SK-N-MC (cell line): ENCODE data around the gene CLCNKA.

Experiments used
- DNase-seq: peaks from one replicate; pipeline ENCODE4 v3.0.0-alpha.2; 2011; ENCODE audit warnings: low read depth, low spot score
- H3K27ac ChIP-seq: fragments of 200-600 bp; sonication (generic); 2 replicates; pipeline ENCODE4 v1.5.1; 2016; ENCODE audit warnings: mixed run types
- H3K36me3 ChIP-seq: fragments of 200-600 bp; sonication (generic); 2 replicates; pipeline ENCODE4 v1.6.1; 2017; ENCODE audit warnings: antibody characterized with exemption, low read length, mixed read lengths; ENCODE audit not compliant: insufficient read depth
- H3K4me3 ChIP-seq: fragments of 200-600 bp; sonication (generic); 2 replicates; pipeline ENCODE4 v1.5.1; 2016
- H3K9ac ChIP-seq: fragments of 200-600 bp; sonication (generic); 2 replicates; pipeline ENCODE4 v1.8.0; 2017; ENCODE audit warnings: mixed run types, mixed read lengths; ENCODE audit not compliant: insufficient read length
- H3K9me3 ChIP-seq: fragments of 200-600 bp; sonication (generic); 2 replicates; pipeline ENCODE4 v1.6.1; 2017; ENCODE audit warnings: low read depth, mild to moderate bottlenecking, antibody characterized with exemption, low read length, moderate library complexity, mixed read lengths
- EZH2 ChIP-seq: fragments of 200-600 bp; sonication (generic); IDR thresholded peaks from one replicate; pipeline ENCODE4 v1.6.1; 2017; ENCODE audit warnings: antibody characterized with exemption
- FOXP2 ChIP-seq: optimal IDR thresholded peaks from 2 replicates; pipeline ENCODE3; 2011; ENCODE audit warnings: mild to moderate bottlenecking, moderate library complexity; ENCODE audit not compliant: insufficient read depth; ENCODE audit errors: extremely low read length, control extremely low read depth
- POLR2AphosphoS5 ChIP-seq: IDR thresholded peaks from 2 replicates; pipeline ENCODE4 v1.6.1; 2012; ENCODE audit warnings: mild to moderate bottlenecking, low read depth, low read length, borderline replicate concordance

The CLCNKA gene

DNA sequence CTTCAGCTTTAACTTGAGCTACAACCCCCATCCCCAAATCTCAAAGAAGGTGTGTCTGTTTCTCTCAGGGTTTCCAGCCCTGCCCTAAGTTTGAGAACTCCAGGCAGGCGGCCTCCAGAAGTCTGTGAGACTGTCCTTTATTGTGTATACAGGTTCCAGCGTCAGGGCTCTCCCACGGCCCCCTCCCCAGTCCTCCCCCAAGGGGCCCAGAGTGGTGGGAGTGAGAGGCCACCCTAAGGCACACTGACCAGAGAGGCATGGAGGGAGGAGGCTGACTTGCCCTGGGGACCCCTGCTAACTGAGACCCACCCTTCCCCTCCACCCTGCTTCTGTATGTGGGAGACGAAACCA, 8.0 kb upstream of the CLCNKA start:
- Histone ChIP-seq H3K4me3 (no peak overlapping the region), H3K9me3 (no peaks in the 10 kb centered on the region), H3K36me3 (no peaks in the 10 kb centered on the region), H3K9ac (no peak overlapping the region), H3K27ac (no peak overlapping the region)
- DNase-seq: no peak
- TF ChIP-seq POLR2AphosphoS5 (no peak), EZH2 (no peak)

DNA sequence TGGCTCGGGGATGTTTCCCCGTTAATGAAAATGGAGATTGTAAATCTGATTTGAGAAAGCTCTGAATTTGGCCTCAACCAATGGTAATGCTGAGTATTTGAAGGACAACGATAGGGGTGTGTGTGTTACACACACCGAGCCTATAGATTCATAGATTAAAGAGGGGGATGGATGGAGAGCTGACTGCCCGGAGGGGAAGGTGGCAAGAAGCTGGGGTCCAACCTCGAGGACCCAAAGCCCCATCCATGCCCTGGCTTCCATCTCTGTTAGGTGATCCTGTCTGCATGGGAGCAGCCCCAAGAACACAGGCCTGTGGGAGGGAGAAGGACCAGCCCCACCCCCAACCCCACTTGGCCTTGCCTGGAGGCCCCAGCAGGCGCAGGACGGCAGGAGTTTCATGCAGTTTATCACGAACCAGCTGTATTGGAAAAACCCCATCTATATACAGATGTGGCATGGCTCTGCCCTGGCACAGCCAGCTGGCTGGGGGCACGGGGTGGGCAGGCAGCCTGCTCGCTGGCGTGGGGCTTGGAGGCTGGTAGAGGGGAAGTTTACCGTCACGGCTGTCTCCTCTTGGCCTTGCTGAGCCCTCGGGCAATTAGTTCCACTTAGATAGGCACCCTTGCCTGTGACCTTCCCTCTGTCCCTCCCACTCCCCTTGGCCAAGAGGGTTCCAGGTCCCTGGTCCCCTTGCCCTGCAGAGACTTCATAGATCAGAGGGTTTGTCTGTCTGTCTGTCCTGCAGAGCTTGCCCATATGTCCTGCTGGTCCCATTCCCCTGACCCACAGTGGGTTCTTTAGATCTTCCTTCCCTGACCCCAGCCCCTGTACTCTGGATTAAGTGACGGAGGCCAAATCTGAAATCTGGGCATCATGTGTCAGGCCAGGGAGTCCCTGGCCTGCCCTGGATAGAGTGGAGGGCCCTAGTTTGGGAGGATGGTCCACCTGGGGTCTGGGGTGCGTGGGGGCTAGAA, 7.0 kb upstream of the CLCNKA start:
- H3K4me3 ChIP-seq: no peak overlapping the region
- no peaks in the 10 kb centered on the region for H3K36me3 ChIP-seq
- TF ChIP-seq EZH2 (no peak), FOXP2 (no peak), POLR2AphosphoS5 (no peak)
- no peaks in the 10 kb centered on the region for H3K9me3 ChIP-seq
- H3K27ac ChIP-seq: no peak overlapping the region
- no peak for DNase-seq
- H3K9ac ChIP-seq: no peak overlapping the region

- Histone ChIP-seq H3K36me3 (no peaks in the 10 kb centered on the region), H3K4me3 (no peak overlapping the region), H3K9ac (no peak overlapping the region), H3K27ac (no peak overlapping the region), H3K9me3 (no peaks in the 10 kb centered on the region)
- no peak for TF ChIP-seq EZH2
- TF ChIP-seq FOXP2: no peak
- TF ChIP-seq POLR2AphosphoS5: no peak
- no peak for DNase-seq
Measured at GRCh38 chr1:16015491-16015890, 6.3 kb upstream of the CLCNKA start.

DNA sequence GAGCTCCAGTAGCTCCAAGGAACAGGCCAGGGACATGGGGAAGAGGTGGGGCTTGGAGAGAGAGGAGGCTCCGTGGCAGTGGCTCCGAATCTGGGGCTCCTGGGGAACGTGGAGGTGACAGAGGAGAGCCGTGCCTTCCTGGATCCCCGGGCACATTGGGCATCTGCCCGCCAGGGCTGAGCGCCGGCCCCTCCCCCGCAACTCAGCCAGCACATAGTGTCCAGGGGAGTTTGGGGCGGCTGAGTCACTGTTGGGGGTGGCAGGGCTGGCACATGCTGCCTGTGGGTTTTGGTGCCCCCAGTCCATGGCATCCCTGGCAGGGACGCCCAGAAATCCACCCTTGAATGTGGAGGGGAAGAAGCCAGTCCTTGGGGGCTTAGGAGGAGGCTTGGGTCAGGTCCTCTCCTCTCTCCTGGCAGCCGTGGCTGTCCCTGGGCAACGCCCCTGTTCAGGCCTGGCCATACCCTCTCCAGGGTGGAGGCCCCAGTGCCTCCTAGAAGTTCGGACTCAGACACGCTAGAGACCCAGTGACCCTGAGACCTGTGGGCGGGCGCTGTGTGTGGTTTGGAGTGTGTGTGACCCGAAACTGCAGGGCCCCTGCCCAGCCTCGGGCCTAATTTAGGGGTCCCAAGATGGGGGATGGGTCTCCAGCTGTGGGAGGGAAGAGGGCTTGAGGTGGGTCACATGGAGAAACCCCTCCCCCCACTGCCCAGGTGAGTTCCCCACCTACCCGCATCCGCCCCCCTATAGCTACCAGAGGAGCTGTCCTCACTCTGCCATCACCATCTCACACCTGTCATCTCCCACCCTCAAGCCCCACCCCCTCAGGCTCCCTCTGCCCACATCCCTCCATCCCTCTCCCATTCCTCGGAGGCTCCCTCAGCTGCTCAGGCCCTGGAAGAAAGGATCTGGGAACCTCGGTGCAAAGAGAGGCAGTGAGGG, 5.6 kb upstream of the CLCNKA start:
- H3K4me3 ChIP-seq: no peak overlapping the region
- TF ChIP-seq FOXP2 (no peak), POLR2AphosphoS5 (no peak), EZH2 (no peak)
- DNase-seq: no peak
- H3K27ac ChIP-seq: no peak overlapping the region
- H3K36me3 ChIP-seq: no peaks in the 10 kb centered on the region
- H3K9me3 ChIP-seq: no peaks in the 10 kb centered on the region
- no peak overlapping the region for H3K9ac ChIP-seq

GRCh38 chr1:16017076-16017460, 4.8 kb upstream of the CLCNKA start:
- no peaks in the 10 kb centered on the region for H3K9me3 ChIP-seq
- H3K4me3 ChIP-seq: no peak overlapping the region
- H3K27ac ChIP-seq: no peak overlapping the region
- DNase-seq: no peak
- H3K36me3 ChIP-seq: no peaks in the 10 kb centered on the region
- H3K9ac ChIP-seq: no peak overlapping the region
- no peak for TF ChIP-seq FOXP2
- TF ChIP-seq EZH2: no peak
- TF ChIP-seq POLR2AphosphoS5: no peak

DNA sequence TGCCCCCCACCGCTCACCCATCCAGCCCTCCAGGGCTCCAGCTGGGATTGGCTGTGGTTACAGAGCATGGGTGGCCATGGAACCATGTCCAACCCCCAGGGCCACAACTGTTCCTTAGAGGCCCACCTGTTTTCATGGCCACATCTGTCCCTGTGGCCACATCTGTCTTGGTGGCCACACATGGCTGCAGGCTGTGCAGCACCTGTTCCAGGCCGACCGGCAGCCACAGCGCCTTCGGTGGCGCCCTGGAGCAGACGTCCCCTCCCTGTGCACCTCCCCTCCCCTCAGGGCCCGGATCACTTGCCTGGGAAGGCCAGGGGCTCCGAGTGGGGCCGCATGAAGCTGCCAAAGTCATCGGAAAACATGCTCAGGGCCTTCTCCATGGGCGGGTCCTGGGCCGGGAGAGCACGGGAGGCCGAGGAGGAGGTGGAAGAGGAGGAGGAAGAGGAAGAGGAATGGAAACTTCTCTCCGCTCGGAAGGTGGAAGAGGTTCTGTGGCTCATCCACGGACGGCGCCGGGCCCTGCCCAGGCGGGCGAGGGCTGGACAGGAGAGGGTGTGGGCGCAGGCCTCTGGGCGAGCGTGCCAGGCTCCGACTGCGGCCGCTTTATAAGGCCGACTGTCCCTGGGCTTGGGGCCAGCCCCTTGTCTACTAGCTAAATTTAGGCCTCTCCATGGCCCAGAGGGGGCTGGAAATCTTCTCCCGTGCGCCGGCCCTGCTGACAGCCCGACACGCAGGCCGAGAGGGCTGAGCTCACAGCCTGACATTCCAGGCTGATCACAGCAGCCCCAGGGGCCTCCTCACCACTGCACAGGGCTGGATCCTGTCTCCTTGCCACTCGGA, 4.2 kb upstream of the CLCNKA start, which contains the start of gene HSPB7:
Gene HSPB7 (minus strand): TSS at position 583 of the 843 bp plus-strand sequence. CDS start 80 bp downstream, at position 503.
- Histone ChIP-seq H3K9me3 (no peaks in the 10 kb centered on the region), H3K27ac (no peak within 1 kb of the TSS), H3K4me3 (no peak within 1 kb of the TSS), H3K36me3 (no peaks in the 10 kb centered on the region), H3K9ac (no peak within 1 kb of the TSS)
- no peak for DNase-seq
- TF ChIP-seq FOXP2 (no peak), EZH2 (no peak), POLR2AphosphoS5 (no peak)

GRCh38 chr1:16018308-16018707, 3.5 kb upstream of the CLCNKA start:
- no peak for DNase-seq
- Histone ChIP-seq H3K27ac (no peak overlapping the region), H3K9me3 (no peaks in the 10 kb centered on the region), H3K36me3 (no peaks in the 10 kb centered on the region), H3K4me3 (no peak overlapping the region), H3K9ac (no peak overlapping the region)
- TF ChIP-seq POLR2AphosphoS5 (no peak), EZH2 (no peak), FOXP2 (no peak)
